Thymus (tissue), 11 donors: ENCODE measurements around the gene CYP2W1. TPM values are rescaled to one million over a fixed set of nuclear protein-coding genes. Genes with fewer than 3 reads are reported as not detected.
"Not testable (repeated sequence)": the region's sequence is repeated elsewhere in the genome, so short reads cannot be mapped to it uniquely, and the experiment has no call there.

Experiments
- DNase-seq, 9 donors: peaks; one replicate each; pipeline ENCODE4 v3.0.0-alpha.2; 2013; ENCODE audit warnings: low spot score in 9 of 9, low read depth in 6 of 9, missing footprints in 1 of 9
- H3K27ac ChIP-seq, 2 donors: one replicate each; pipeline ENCODE4 v1.5.1; 2013; ENCODE audit warnings: control low read depth in 1 of 2, low read depth in 1 of 2, low read length in 1 of 2, mild to moderate bottlenecking in 1 of 2, moderate library complexity in 1 of 2
- H3K27me3 ChIP-seq, 2 donors: one replicate each; pipeline ENCODE4 v1.5.1; 2013; ENCODE audit warnings: low read length in 1 of 2; ENCODE audit not compliant: control insufficient read depth in 2 of 2, insufficient read depth in 1 of 2
- H3K36me3 ChIP-seq, 2 donors: one replicate each; pipeline ENCODE4 v1.5.1; 2013; ENCODE audit warnings: low read length in 1 of 2, mild to moderate bottlenecking in 1 of 2, moderate library complexity in 1 of 2; ENCODE audit not compliant: control insufficient read depth in 2 of 2, insufficient read depth in 2 of 2
- H3K4me1 ChIP-seq, 2 donors: one replicate each; pipeline ENCODE4 v1.5.1; 2013; ENCODE audit warnings: low read length in 2 of 2; ENCODE audit not compliant: control insufficient read depth in 2 of 2, insufficient read depth in 2 of 2
- H3K4me3 ChIP-seq, 2 donors: one replicate each; pipeline ENCODE4 v1.5.1; 2013; ENCODE audit warnings: low read length in 2 of 2, control low read depth in 1 of 2, mild to moderate bottlenecking in 1 of 2
- H3K9me3 ChIP-seq, 2 donors: one replicate each; pipeline ENCODE4 v1.5.1; 2013; ENCODE audit warnings: low read length in 1 of 2, mild to moderate bottlenecking in 1 of 2; ENCODE audit not compliant: control insufficient read depth in 2 of 2, insufficient read depth in 1 of 2
- WGBS: extraction: QIAGEN DNeasy Blood & Tissue Kit; methylation state at CpG from one replicate; pipeline ENCODE4 v1.1.7; 2013; 5-methylcytosine and 5-hydroxymethylcytosine counted together
- polyA plus RNA-seq: library from polyadenylated mRNA; stranded (reverse); fragments of 200-250 nt; gene quantifications from one replicate; pipeline ENCODE4 v1.2.3, GENCODE V29; 2013
- total RNA-seq: library from RNA; stranded (reverse); fragments of 120-200 nt; gene quantifications from one replicate; pipeline ENCODE4 v1.2.4, GENCODE V29; 2013
- donor health status: healthy.

The CYP2W1 gene
- total and polyA plus RNA-seq, 2 donors: 0.09 to 0.48 TPM

GRCh38 chr7:1030444-1031070 lies 47.6 kb downstream of the CYP2W1 start:
- no peaks in the 10 kb centered on the region for H3K36me3 ChIP-seq
- peaks cover 0 to 3% of the 10 kb centered on the region in 2 donors for H3K9me3 ChIP-seq
- no peak overlapping the region for H3K4me3 ChIP-seq
- peaks cover 0 to 14% of the 10 kb centered on the region in 2 donors for H3K4me1 ChIP-seq
- peaks cover 17 to 39% of the 10 kb centered on the region in 2 donors for H3K27me3 ChIP-seq
- DNase-seq: no peak
- H3K27ac ChIP-seq: no peak overlapping the region
- WGBS: 87% methylated on average over 12 of the region's 12 CpGs

GRCh38 chr7:1031716-1032455 lies 48.9 kb downstream of the CYP2W1 start:
- DNase-seq: no peak
- peaks cover 0 to 7% of the 10 kb centered on the region in 2 donors for H3K9me3 ChIP-seq
- WGBS: 97% methylated on average over 28 of the region's 33 CpGs

GRCh38 chr7:1032536-1033181 lies 49.7 kb downstream of the CYP2W1 start:
- no peak overlapping the region for H3K4me3 ChIP-seq
- H3K9me3 ChIP-seq: peaks cover 0 to 7% of the 10 kb centered on the region in 2 donors
- DNase-seq: no peak
- peaks cover 0 to 8% of the 10 kb centered on the region in 2 donors for H3K4me1 ChIP-seq
- no peaks in the 10 kb centered on the region for H3K36me3 ChIP-seq
- no peak overlapping the region for H3K27ac ChIP-seq
- peaks cover 14 to 22% of the 10 kb centered on the region in 2 donors for H3K27me3 ChIP-seq
- WGBS: 94% methylated on average over 25 of the region's 25 CpGs

More at GRCh38 chr7:1031716-1032455, 48.9 kb downstream of the CYP2W1 start:
- Histone ChIP-seq H3K27me3 (peaks cover 17 to 30% of the 10 kb centered on the region in 2 donors), H3K4me1 (peaks cover 0 to 8% of the 10 kb centered on the region in 2 donors), H3K36me3 (no peaks in the 10 kb centered on the region), H3K4me3 (no peak overlapping the region), H3K27ac (no peak overlapping the region)

GRCh38 chr7:1033546-1034145 lies 50.7 kb downstream of the CYP2W1 start:
- peaks cover 4 to 15% of the 10 kb centered on the region in 2 donors for H3K27me3 ChIP-seq
- peaks cover 0 to 7% of the 10 kb centered on the region in 2 donors for H3K4me1 ChIP-seq
- H3K27ac ChIP-seq: no peak overlapping the region
- H3K9me3 ChIP-seq: peaks cover 0 to 7% of the 10 kb centered on the region in 2 donors
- DNase-seq: no peak
- no peaks in the 10 kb centered on the region for H3K36me3 ChIP-seq
- WGBS: 73% methylated on average over 20 of the region's 20 CpGs
- no peak overlapping the region for H3K4me3 ChIP-seq

- H3K9me3 ChIP-seq, H3K4me3 ChIP-seq, H3K4me1 ChIP-seq, DNase-seq, H3K27me3 ChIP-seq, H3K36me3 ChIP-seq, H3K27ac ChIP-seq: not testable (repeated sequence)
- 100% methylated on average over 1 of the region's 1 CpG for WGBS
Observed at GRCh38 chr7:1034769-1035168, 51.8 kb downstream of the CYP2W1 start.

DNA sequence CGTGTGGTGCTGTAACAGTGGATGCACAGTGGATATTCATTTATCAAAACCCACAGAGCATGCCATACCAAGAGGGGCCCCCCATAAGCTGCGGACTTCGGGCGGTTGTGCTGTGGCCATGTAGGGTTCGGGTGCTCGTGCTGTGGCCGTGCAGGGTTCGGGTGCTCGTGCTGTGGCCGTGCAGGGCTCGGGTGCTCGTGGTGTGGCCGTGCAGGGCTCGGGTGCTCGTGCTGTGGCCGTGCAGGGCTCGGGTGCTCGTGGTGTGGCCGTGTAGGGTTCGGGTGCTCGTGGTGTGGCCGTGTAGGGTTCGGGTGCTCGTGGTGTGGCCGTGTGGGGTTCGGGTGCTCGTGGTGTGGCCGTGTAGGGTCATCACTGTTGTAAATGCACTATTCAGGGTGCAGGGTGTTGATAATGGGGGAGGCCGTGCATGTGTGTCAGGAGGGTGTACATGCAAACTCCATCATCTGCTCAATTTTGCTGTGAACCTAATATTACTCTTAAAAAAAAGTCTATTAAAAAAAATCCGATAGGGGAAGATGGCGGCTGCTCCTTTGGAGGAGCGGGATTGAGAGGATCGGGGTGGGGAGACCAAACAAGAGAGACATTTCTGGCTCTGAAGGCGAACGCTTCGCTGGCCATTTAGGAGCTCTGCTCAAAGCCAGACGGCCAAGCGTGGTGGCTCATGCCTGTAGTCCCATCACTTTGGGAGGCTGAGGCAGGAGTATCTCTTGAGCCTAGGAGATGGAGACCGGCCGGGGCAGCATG lies 53.4 kb downstream of the CYP2W1 start:
- WGBS: 98% methylated on average over 40 of the region's 40 CpGs
- H3K27me3 ChIP-seq, DNase-seq: not testable (repeated sequence)

More for the DNA sequence above, 53.4 kb downstream of the CYP2W1 start:
- H3K9me3 ChIP-seq, H3K4me1 ChIP-seq, H3K36me3 ChIP-seq, H3K27ac ChIP-seq, H3K4me3 ChIP-seq: not testable (repeated sequence)

Other genes starting within 250 kb of the CYP2W1 start
- gene SUN1, start 150.7 kb upstream of the CYP2W1 start, total RNA-seq: 38.4 TPM
- gene SUN1, start 150.7 kb upstream of the CYP2W1 start, polyA plus RNA-seq: 95.4 TPM
- 24.3 TPM for gene GET4, start 106.6 kb upstream of the CYP2W1 start, total RNA-seq
- 84.7 TPM for gene GET4, start 106.6 kb upstream of the CYP2W1 start, polyA plus RNA-seq
- 6.2 TPM for gene ADAP1, start 28.5 kb upstream of the CYP2W1 start, total RNA-seq
- gene ADAP1, start 28.5 kb upstream of the CYP2W1 start, polyA plus RNA-seq: 9.4 TPM
- gene COX19, start 7.6 kb upstream of the CYP2W1 start, total RNA-seq: 6.9 TPM
- gene COX19, start 7.6 kb upstream of the CYP2W1 start, polyA plus RNA-seq: 11.6 TPM
- gene GPR146, start 61.4 kb downstream of the CYP2W1 start, total RNA-seq: 2.7 TPM
- 12.6 TPM for gene GPR146, start 61.4 kb downstream of the CYP2W1 start, polyA plus RNA-seq
- 0.99 TPM for gene GPER1, start 104.9 kb downstream of the CYP2W1 start, total RNA-seq
- 3.4 TPM for gene GPER1, start 104.9 kb downstream of the CYP2W1 start, polyA plus RNA-seq
- 18.8 TPM for gene ZFAND2A, start 177.0 kb downstream of the CYP2W1 start, total RNA-seq
- gene ZFAND2A, start 177.0 kb downstream of the CYP2W1 start, polyA plus RNA-seq: 34.9 TPM
- 0.05 TPM for gene UNCX, start 249.7 kb downstream of the CYP2W1 start, total RNA-seq
- 0.07 TPM for gene UNCX, start 249.7 kb downstream of the CYP2W1 start, polyA plus RNA-seq